GM21619 (cell line): Measurements from ENCODE around the gene FAM81B.

Experiments used
- ATAC-seq: cut with Tn5 transposase; IDR thresholded peaks from one replicate; pipeline ENCODE4 v1.9.1; 2021; ENCODE audit not compliant: unreplicated experiment

Gene FAM81B

DNA sequence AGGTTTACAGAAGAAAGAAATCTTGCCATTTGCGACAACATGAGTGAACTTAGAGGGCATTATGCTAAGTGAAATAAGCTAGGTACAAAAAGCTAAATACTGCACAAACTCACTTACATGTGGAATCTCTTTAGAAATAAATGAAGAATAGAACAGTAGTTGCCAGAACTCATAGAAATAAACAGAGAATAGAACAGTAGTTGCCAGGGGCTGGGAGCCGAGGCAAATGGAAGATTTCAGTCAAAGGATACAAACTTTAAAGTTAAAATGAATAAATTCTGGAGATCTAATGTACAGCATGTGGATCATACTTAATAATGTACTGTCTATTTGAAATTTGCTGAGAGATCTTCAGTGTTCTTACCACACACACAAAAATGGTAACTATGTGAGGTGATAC, 63.4 kb downstream of the FAM81B start:
- ATAC-seq, result no peak

DNA sequence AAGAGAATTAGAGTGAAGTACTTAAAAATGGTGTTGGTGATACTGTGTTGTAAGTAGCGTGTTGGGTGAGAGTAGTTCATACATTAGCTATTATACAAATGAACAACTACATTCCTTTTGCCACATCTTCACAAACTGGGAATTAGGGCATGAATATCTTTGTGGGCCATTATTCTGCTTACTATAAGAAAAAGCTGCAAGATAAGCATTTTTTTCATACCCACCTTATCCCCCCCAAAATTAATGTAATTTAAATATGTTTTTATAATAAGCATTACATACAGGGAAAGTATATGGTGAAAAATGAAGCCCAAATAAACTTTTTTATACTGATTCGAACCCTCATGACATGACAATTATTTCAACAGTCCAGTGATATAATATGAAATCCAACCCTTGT, 69.5 kb downstream of the FAM81B start:
- no peak for ATAC-seq

DNA sequence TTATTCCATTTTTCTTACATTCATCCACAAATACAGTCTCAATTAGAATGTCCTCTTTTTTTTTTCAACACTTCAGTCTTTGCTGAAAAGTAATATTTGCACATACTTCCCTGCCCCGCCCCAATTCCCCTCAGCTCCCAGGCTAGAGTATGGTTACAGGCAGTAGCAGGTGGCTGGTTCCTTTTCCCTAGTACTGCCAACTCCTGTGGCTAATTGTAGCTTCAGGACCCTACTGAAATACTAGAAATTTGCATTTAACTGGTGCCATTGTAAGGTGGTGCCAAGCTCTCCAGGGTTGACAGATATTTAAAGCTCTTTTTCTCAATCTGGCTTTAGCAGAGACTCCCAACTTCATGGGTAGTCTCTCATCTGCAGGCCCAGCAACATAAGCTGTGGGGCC, 80.3 kb downstream of the FAM81B start:
- ATAC-seq, result no peak

DNA sequence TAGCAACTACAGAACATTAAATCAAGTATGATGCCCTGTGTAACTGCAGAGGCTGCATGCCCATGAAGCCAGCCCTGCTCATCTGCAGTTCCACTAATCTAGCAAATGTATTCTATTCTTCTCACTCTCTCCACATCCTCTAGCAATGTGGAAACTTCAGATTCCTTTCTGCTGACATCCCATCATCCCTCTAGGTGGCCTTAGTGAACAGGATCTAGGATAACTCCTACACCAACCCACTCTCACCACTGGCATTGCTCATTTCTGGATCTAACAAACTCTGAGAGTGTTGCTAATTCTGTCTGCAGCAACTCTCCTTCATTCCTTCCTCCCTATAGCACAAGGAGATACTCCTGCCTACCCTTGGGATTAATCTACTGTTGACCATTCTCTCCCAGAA, 80.8 kb downstream of the FAM81B start:
- ATAC-seq, result no peak

DNA sequence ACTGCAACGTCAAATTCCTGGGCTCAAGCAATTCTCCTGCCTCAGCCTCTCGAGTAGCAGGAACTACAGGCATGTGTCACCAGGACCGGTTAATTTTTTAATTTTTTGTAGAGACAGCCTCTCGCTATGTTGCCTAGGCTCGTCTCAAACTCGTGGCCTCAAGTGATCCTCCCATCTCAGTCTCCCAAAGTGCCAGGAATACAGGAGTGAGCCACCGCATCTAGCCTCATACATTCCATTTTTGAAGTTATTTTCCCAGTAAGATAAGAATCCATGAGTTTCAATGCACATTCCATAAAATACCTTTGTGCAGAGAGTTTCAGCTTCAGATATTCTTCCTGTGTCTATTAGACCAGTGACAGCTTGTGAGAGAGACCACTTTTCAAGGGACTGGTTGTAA, 93.3 kb downstream of the FAM81B start:
- ATAC-seq, result no peak

DNA sequence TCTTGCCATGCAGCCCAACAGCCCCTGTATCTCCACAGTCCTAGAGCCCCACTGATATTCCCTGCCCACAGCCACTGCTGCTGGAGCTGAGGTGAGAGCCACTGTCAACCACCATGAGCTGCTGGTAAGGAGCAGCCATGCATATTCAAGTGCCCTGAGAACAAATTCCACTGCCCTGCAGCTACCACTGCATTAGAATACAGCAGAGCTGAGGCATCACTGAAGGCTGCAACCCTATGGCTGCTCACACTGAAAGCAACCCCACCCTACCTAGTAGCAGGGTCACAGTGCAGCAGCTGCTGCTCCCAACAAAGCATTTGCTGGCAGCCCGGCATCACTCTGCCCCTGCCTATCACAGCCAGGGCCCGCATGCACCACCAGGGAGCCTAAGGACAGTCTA, 95.0 kb downstream of the FAM81B start:
- ATAC-seq, result no peak

DNA sequence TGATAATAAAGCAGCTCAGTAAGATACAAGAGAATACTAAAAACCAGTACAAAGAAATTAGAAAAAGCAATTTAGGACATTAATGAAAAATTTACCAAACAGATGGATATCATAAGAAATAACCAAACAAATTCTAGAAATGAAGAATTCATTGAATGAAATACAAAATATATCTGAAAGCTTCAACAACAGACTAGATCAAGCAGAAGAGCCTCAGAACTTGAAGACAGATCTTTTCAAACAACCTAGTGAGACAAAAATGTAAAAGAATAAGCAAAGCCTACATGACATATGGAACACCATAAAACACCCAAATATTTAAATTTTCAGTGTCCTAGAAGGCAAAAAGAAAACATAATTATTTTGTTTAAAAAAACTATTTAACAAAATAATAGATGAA, 96.7 kb downstream of the FAM81B start:
- ATAC-seq, result no peak
